ENCODE results near the gene RPS6KA2. TPM values are rescaled to one million over a fixed set of nuclear protein-coding genes. Genes with fewer than 3 reads are reported as not detected.

RPS6KA2 gene
- total RNA-seq, 2 donors from 2014 or later, result 2.9 to 4.0 TPM

DNA sequence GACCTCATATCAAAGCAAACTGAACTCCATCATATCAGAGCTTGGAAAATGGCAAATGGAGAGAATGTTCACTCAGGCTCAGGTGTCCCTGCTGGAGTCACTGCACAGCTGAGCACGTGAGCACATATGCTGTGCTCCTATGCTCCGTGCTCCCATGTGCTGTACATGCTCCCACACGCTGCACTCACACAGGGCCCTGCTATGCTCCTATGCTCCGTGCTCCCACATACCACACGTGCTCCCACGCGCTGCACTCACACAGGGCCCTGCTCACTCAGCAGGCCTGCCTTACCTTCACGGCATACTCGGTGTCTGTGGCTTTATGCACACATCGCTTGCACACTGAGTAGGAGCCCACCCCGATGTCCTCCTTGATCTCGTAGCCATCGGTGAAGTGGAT is 178.6 kb downstream of the RPS6KA2 start:
- Mint-ChIP-seq H3K27ac (no peak overlapping the region), H3K36me3 (peaks cover 0 to 5% of the 10 kb centered on the region in 2 donors), H3K9me3 (peaks cover 0 to 5% of the 10 kb centered on the region in 2 donors)
- DNase-seq (ENCODE audit: low spot score in 2 of 2) (no peak), ATAC-seq (no peak)

DNA sequence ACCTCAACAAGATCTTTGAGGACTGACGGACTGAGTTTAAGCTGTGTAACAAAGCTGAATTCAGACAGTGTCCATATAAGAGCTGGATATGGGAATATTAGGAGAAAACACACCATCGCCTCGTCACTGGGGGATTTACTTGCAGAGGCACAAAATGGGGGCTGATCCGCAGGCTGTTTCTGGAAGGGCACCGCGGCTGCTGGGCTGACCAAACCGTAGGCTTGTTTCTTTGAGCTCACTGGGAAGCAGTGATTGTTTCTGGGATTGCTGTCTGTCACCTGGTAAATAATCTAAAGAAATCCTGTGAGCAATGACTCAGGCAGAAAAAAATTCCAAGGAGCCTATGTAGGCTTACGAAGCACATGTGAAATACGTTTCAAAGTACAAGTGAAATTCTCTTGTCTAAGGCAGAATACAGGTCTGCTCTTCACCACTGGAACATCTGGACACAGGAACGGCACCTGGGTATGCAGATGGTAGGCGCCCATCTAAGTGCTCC is 180.4 kb downstream of the RPS6KA2 start:
- ATAC-seq (no peak), DNase-seq (ENCODE audit: low spot score in 2 of 2) (no peak)
- Mint-ChIP-seq H3K9me3 (no peaks in the 10 kb centered on the region), H3K36me3 (peaks cover 0 to 5% of the 10 kb centered on the region in 2 donors), H3K27ac (no peak overlapping the region)

DNA sequence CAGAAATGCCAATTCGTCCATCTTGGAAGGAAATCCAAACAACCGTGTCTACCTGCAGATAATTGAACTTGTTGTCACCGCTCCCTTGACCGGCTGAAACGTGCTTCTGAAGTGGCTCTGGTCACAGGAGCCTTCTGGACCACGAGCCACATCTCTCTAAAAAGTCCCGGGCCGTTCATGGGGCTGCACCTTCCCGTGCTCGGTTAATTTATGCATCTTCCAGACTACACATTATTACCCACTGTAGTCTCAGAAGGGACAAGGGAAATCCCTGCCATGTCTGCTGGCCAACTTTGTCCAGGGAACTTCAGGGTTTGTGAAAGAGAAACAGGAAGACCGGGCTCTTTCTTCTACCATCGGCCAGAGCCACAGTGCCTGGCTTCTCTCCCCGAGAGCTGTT is 180.9 kb downstream of the RPS6KA2 start:
- ATAC-seq, result peak in 1 of 2 donors; percentile 31
- Mint-ChIP-seq H3K9me3 (no peaks in the 10 kb centered on the region), H3K27ac (no peak overlapping the region), H3K36me3 (peaks cover 0 to 5% of the 10 kb centered on the region in 2 donors)
- no peak for DNase-seq (ENCODE audit: low spot score in 2 of 2)

DNA sequence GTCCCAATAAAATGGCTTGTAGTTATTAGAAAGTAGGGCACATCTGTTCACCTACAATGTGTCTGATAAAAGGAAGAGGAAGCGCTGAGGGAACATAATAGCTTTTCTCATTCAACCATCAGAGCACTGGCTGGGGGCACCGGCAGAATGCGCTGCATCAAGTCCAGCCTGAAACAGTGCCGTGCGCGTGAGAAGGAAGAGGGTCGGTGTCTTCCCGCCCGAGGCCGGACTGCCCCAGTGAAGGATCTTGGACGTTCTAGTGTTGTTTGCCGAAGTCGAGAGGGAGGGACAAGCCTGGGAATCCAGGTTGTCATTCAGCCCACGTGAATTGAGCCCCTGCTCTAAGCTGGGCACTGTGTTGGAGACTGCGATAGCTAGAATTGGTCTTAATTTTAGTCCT is 182.6 kb downstream of the RPS6KA2 start:
- Mint-ChIP-seq H3K27ac (no peak overlapping the region), H3K36me3 (peaks cover 0 to 5% of the 10 kb centered on the region in 2 donors), H3K9me3 (no peaks in the 10 kb centered on the region)
- no peak for DNase-seq (ENCODE audit: low spot score in 2 of 2)
- no peak for ATAC-seq

DNA sequence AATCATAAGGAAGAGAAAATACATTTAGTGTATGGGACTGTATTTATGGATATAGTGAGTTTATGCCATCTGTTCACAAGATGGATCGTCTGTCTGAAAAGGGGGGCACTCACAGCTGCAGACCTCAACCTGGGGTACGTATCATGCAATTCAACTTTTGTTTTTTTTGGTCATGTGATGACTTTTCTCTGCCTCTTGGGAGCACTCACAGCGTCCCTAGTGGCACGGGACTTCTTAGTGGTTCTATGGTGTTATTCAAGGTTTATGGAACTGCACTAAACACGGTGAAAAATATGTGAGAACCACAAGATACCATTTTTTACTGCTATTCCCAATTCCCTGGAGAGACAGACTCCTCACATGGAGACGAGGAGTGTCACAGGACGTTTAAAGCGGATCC is 183.9 kb downstream of the RPS6KA2 start:
- Mint-ChIP-seq H3K36me3 (peaks cover 0 to 1% of the 10 kb centered on the region in 2 donors), H3K9me3 (no peaks in the 10 kb centered on the region), H3K27ac (no peak overlapping the region)
- ATAC-seq (no peak), DNase-seq (ENCODE audit: low spot score in 2 of 2) (no peak)

DNA sequence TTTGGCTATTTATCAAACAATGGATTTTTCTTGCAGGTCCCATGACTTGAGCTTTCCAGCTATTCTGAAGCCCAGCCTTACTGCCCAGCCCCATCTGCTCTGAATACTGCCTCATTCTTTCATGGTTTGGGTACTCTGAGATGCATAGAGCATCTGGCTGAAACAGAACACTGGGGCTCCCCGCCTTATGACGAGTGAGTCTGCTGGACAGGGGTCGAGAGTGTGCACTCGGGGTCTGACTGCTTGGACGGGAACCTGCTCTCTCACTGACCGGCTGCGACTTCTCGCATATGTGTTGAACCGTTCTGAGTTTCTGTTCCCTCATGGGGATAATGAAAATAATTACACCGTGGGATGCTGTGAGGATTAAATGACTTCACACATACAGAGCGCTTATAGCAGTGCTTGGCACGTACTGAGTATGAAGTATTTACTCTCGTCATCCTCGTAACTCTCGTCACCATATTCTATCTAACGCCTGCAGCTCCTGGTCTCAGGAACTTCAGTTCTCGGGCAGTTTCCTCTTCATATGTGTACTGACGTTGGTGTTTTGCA is 184.8 kb downstream of the RPS6KA2 start:
- ATAC-seq, result no peak
- H3K36me3 Mint-ChIP-seq, result no peaks in the 10 kb centered on the region
- H3K9me3 Mint-ChIP-seq, result no peaks in the 10 kb centered on the region
- no peak for DNase-seq (ENCODE audit: low spot score in 2 of 2)
- no peak overlapping the region for H3K27ac Mint-ChIP-seq

DNA sequence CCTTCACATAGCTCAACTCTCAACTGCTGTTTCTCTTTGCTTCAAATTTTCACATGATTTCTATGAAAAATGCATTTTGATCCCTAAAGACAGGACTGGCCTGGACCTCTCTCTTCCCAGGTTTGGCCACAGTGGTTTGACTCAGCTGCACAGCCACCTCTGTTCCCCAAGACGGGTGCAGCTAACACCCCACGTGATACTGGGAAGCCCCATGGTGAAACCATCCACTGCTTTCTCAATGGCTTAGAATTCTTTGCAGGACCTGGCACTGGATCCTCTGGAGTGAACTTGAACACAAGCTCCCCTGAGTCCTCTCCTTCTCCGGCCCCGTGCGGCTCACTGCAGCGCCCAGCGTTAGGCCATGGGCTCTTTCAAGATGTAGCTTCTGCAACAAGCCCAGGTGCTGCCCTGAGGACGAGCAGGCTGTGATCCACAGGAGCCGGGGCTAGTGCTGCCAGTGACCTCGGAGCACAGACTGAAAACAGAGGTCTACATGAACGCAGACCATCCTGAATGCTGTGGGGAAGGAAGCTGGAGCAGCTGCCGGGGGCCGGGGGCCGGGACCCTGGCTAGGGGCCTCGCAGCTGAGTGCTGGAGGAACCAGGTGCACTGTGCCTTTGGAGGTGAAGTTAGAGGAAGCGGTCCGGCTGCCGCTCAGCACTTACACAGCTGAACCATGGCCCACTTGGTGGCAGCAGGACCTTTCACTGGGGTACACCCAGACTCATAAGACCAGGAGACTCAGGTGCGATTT is 185.5 kb downstream of the RPS6KA2 start:
- Mint-ChIP-seq H3K36me3 (no peaks in the 10 kb centered on the region), H3K9me3 (no peaks in the 10 kb centered on the region), H3K27ac (no peak overlapping the region)
- peak in 1 of 2 donors; percentile 20 for DNase-seq (ENCODE audit: low spot score in 2 of 2)
- ATAC-seq, result no peak

DNA sequence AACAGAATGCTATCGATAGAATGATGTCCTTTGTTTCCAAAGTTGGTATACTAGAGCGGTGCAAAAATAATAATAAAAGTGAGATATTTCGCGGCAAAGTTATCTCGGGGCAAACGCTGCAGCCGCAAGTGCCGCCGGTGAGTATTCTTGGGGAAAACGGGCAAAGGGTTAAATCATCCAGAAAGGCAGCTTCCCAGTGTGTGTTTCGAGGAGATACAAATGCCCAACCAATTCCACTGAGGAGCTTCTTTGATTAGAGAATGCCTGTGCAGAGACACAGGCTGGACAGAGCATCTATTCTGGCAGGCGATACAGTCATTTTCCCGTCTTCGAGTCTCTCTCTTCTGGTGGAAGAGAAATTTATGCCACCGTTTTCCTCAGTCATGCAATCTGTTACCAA is 186.3 kb downstream of the RPS6KA2 start:
- no peaks in the 10 kb centered on the region for H3K36me3 Mint-ChIP-seq
- H3K27ac Mint-ChIP-seq, result no peak overlapping the region
- no peaks in the 10 kb centered on the region for H3K9me3 Mint-ChIP-seq
- ATAC-seq (no peak), DNase-seq (ENCODE audit: low spot score in 2 of 2) (peak in 1 of 2 donors; percentile 25)

DNA sequence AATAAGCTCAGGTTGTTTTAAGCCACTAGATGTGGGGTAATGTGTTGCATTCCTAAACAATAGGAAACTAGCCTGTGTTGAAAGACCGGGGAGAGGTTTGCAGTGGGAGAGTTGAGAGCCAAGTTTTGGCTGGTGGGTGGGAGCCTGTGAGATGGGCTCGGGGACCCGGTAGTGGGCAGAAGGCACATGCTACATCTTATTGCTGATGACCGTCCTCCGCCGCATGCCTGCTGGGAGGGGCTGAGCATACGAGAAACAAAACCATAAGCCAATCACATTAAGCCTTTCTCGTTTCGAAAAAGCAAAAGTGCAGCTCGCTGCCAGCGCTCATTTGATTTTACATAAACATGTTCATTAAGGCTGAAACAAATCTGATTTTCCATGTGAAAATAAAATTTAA is 186.9 kb downstream of the RPS6KA2 start:
- ATAC-seq (no peak), DNase-seq (ENCODE audit: low spot score in 2 of 2) (peak in 1 of 2 donors; percentile 18)
- Mint-ChIP-seq H3K27ac (no peak overlapping the region), H3K36me3 (no peaks in the 10 kb centered on the region), H3K9me3 (no peaks in the 10 kb centered on the region)

DNA sequence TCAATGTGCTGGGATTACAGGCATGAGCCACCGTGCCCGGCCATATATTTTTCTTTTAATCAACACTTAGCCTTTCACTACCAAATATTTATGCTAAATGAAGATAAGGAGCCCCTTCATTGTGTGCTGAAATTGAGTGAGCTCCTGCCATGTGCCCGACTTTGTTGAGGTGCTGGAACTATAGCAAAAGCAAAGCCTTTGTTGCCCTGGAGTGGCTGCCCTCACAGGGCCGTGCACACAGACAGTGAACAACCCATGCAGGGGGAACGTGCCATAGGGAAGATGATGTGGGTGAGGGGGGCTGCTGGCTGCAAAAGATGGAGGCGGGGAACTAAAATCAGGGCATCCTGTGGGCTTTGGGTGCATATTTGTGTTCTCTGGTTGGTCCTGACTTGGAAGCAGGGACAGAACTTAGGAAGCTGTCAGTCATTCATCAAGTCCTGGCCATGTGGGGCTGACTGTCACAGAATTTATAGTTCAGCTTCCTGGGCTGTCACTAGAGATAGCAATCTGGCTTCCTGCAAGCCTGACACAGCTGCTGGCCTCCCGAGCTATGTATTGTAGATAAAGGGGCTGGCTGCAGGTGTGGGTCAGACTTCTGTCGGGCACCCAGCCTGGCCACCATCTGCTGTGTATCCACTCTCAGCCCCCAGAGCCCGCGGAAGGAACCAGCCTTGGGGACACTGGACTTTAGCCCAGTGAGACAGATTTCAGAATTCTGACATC is 187.5 kb downstream of the RPS6KA2 start:
- Mint-ChIP-seq H3K36me3 (no peaks in the 10 kb centered on the region), H3K9me3 (no peaks in the 10 kb centered on the region), H3K27ac (no peak overlapping the region)
- ATAC-seq (no peak), DNase-seq (ENCODE audit: low spot score in 2 of 2) (no peak)

DNA sequence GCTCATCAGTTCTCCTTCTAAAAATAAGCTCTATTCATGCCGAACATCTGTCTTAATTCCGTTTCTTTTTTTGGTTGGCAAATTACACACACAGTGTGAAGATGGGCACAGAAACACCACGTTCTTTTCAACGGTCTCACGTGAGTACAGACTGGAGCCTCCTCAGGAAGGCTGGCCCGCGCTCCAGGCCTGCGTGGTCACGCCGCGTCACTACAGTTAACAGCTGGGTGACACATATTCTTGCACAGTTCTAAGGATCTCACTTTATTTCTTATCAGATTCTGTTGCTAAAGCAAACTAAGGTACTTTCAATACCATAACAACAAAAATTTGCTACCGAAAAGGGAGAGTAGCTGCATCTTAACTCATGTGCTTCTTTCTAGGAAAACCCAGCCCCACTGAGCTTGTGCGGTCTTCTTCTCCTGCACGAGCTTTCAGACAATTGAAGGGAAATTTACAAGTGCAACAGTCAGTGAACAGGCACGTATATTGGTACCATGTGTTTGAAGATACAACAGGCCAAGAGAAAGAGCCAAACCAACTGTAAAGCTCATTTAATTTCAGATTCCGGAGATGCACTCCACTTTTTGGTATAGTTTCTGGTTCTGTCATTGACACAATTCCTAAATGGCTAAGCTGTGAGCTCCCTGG is 188.7 kb downstream of the RPS6KA2 start:
- Mint-ChIP-seq H3K36me3 (no peaks in the 10 kb centered on the region), H3K27ac (no peak overlapping the region), H3K9me3 (no peaks in the 10 kb centered on the region)
- no peak for ATAC-seq
- no peak for DNase-seq (ENCODE audit: low spot score in 2 of 2)

DNA sequence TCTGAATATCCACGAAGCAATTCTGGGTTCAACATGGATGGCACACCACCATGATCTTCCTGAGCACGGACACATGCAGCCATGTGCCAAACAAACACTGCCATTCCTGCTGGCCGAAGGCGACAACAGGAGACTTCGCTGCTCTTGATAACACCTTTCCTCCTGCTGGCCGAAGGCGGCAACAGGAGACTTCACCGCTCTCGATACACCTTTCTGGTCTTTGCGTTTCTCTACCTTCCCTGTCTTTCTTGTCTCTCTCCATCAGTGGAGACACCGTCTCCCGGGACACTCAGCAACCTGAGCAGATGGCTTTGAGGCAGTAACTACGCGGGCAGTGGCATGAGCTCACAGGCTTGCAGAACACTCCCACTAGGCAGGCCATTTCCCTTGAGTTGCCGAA is 189.4 kb downstream of the RPS6KA2 start:
- Mint-ChIP-seq H3K9me3 (no peaks in the 10 kb centered on the region), H3K27ac (no peak overlapping the region), H3K36me3 (no peaks in the 10 kb centered on the region)
- DNase-seq (ENCODE audit: low spot score in 2 of 2) (no peak), ATAC-seq (no peak)

DNA sequence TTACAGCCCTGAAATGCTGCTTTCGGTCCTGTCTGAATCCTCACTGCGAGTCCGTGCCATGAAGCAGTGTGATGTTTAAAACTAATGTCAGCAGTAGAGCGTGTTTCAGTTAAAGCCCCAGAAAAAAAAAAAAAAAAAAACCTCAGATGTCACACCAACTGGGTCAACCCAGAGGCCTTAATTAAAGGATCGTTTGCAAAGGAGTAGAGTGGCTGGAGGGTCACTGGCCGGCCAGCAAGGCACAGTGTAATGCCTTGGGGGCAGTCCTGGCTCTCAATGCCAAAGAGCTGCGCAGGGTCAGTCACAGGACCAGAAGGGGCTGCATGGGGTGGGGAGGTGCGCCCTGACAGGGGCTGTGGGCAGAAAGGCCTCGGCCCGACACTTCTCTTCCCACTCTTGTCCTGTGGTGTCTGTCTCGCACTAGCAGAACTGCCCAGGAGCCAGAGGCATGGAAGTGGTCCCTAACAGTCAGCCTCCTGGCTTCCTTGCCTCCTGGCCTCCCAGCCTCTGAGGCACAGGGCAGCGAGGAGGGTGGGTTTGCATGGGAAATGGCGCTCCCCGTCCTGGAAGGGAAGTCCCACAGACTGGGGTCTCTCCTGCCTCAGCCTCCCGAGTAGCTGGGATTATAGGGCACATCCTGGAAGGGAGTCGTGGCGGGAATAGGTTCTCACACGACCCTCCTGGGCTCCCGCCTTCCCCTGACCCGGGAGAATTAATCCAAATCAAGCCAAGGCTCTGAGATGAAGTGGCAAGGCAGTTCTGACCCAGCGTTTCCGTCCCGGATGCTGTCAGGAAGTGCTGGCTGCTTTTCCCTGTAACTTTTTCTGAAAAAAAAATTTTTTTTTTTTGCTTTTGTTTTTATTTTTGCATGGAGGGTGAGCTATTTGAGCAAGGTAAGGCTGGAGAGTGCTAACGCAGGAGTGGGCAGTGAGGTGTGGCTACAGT is 190.6 kb downstream of the RPS6KA2 start:
- no peak for ATAC-seq
- Mint-ChIP-seq H3K9me3 (no peaks in the 10 kb centered on the region), H3K36me3 (no peaks in the 10 kb centered on the region), H3K27ac (peak overlapping the region in 1 of 2 donors; percentile 36)
- DNase-seq (ENCODE audit: low spot score in 2 of 2), result no peak

DNA sequence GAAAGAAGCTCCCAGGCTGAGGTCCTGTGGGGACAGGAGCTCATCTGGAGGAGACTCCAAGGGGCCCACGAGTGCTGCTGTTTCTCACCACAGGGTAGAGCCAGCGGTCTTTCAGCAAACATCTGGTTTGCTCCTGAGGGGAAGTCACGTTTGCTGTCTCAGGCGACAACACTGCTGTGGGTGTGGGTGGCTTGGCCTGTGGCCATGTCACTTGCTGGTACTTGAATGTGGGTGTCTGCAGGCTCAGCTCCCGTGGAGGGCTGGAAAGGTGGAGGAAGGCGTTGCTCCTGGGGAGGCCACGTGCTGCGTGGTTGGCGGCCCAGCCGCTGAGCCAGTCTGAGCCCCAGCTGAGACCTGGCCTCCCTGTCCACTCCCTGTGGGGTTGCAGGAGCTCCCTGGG is 191.5 kb downstream of the RPS6KA2 start:
- ATAC-seq, result peak; percentile 34 to 48
- Mint-ChIP-seq H3K9me3 (no peaks in the 10 kb centered on the region), H3K36me3 (no peaks in the 10 kb centered on the region), H3K27ac (peak overlapping the region in 1 of 2 donors; percentile 73)
- DNase-seq (ENCODE audit: low spot score in 2 of 2), result no peak

DNA sequence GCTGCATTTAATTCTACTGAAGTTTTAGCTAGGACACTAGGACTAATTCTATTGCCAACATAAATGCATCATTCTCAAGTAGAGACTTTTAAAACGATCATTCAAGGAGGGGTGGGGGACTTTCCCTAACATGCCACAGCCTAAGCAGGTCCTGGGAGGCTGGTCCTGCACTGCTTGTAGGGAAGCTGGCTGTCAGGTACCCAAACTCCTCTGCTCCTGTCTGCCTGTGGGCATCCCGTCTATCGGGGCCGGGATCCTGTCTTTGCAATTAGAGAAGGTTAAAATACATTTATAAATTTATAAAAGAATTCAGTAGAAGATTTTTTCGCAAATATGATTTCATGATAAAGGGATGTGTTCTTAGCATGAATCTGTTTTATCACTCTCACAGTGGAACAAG is 192.7 kb downstream of the RPS6KA2 start:
- Mint-ChIP-seq H3K27ac (no peak overlapping the region), H3K36me3 (no peaks in the 10 kb centered on the region), H3K9me3 (no peaks in the 10 kb centered on the region)
- ATAC-seq, result no peak
- no peak for DNase-seq (ENCODE audit: low spot score in 2 of 2)

DNA sequence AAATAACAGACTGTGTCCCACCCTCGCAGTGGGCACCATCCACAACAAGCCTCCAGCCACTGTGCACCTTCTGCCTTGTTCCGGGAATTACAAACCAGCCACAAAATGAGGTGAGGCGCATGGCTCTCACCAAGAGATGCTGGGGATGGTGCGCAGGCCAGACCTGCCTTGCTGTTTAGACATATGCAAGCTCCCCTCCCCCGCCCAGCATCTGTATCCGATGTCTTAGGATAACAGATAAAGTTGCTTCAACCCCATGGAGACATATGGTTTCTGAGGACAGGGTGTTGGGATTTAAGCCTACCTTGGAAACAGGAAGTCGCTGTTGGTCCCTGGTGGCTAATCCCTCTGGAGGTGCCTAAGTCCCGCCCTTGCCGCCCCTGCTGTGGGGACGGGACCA is 194.0 kb downstream of the RPS6KA2 start:
- Mint-ChIP-seq H3K27ac (no peak overlapping the region), H3K36me3 (peaks cover 4 to 5% of the 10 kb centered on the region in 2 donors), H3K9me3 (no peaks in the 10 kb centered on the region)
- DNase-seq (ENCODE audit: low spot score in 2 of 2), result no peak
- ATAC-seq, result no peak
